Neural crest cell (in vitro differentiated cells): ENCODE data around the gene MRPS10. TPM values are rescaled to one million over a fixed set of nuclear protein-coding genes. Genes with fewer than 3 reads are reported as not detected.
"Not testable (repeated sequence)": the region's sequence is repeated elsewhere in the genome, so short reads cannot be mapped to it uniquely, and the experiment has no call there.

Source experiments
- DNase-seq: peaks from one replicate; pipeline ENCODE4 v3.0.0; 2021; ENCODE audit warnings: low read depth, mixed read lengths, low spot score
- H3K27ac Mint-ChIP-seq: one replicate; pipeline ENCODE4 v1.8.0; 2021; ENCODE audit warnings: mild to moderate bottlenecking, mixed read lengths; ENCODE audit not compliant: unreplicated experiment
- H3K27me3 Mint-ChIP-seq: 2 replicates; pipeline ENCODE4 v1.8.0; 2021; ENCODE audit warnings: low read depth, mild to moderate bottlenecking, mixed read lengths
- H3K36me3 Mint-ChIP-seq: 2 replicates; pipeline ENCODE4 v1.8.0; 2021; ENCODE audit warnings: low read depth, mild to moderate bottlenecking, mixed read lengths
- H3K4me1 Mint-ChIP-seq: 2 replicates; pipeline ENCODE4 v1.8.0; 2021; ENCODE audit warnings: mixed read lengths
- H3K4me3 Mint-ChIP-seq: one replicate; pipeline ENCODE4 v1.8.0; 2021; ENCODE audit warnings: mild to moderate bottlenecking, mixed read lengths
- H3K9me3 Mint-ChIP-seq: 2 replicates; pipeline ENCODE4 v1.8.0; 2021; ENCODE audit warnings: mixed read lengths
- CTCF ChIP-seq: fragments of 200-600 bp; sonication (generic); conservative IDR thresholded peaks from 2 replicates; pipeline ENCODE4 v1.5.0; 2021; ENCODE audit warnings: antibody characterized with exemption, mild to moderate bottlenecking
- total RNA-seq: library from RNA; stranded (reverse); gene quantifications from 2 replicates; pipeline ENCODE4 v1.2.1, GENCODE V29; 2021

MRPS10 gene
- total RNA-seq, 1 donor from 2014 or later, result 29.0 TPM

DNA sequence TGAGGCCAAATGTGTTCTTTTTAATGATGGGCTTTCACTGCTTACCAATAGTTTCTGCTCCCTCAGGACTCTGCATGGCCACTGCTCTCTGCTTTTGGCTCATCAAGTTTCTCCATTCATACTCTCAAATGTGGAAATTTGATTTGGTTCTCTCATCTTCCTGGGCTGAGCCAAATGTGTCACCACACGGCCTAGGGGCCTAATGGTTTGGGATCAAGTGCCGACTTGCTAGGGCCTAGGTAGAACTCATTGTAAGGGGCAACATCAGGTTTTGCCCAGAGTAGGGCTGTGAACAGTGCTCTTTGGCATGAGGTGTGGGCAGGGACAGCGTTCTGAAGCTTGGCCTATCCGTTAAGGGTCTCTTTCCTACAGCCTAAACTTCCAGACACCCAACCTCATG lies 3.9 kb upstream of the MRPS10 start:
- no peak for TF ChIP-seq CTCF
- peaks cover 10% of the 10 kb centered on the region for H3K4me1 Mint-ChIP-seq
- no peaks in the 10 kb centered on the region for H3K9me3 Mint-ChIP-seq
- H3K27ac Mint-ChIP-seq, result no peak overlapping the region
- peaks cover 4% of the 10 kb centered on the region for H3K36me3 Mint-ChIP-seq
- peak overlapping the region; percentile 10 for H3K4me3 Mint-ChIP-seq
- no peaks in the 10 kb centered on the region for H3K27me3 Mint-ChIP-seq
- DNase-seq, result no peak

GRCh38 chr6:42220807-42221206 lies 3.1 kb upstream of the MRPS10 start:
- Mint-ChIP-seq H3K27me3 (no peaks in the 10 kb centered on the region), H3K27ac (no peak overlapping the region), H3K9me3 (no peaks in the 10 kb centered on the region), H3K4me1 (peaks cover 12% of the 10 kb centered on the region), H3K36me3 (peaks cover 4% of the 10 kb centered on the region), H3K4me3 (peak overlapping the region; percentile 15)
- DNase-seq, result no peak
- TF ChIP-seq CTCF, result no peak

- H3K36me3 Mint-ChIP-seq, result peaks cover 4% of the 10 kb centered on the region
- no peaks in the 10 kb centered on the region for H3K27me3 Mint-ChIP-seq
Measured at GRCh38 chr6:42217157-42217518, 523 bp downstream of the MRPS10 start.

GRCh38 chr6:42216495-42216894 lies 1.2 kb downstream of the MRPS10 start:
- H3K9me3 Mint-ChIP-seq, H3K27ac Mint-ChIP-seq, DNase-seq, H3K36me3 Mint-ChIP-seq, H3K27me3 Mint-ChIP-seq: not testable (repeated sequence)
- peaks cover 16% of the 10 kb centered on the region for H3K4me1 Mint-ChIP-seq
- peak overlapping the region; percentile 82 for H3K4me3 Mint-ChIP-seq

More at GRCh38 chr6:42217157-42217518, 523 bp downstream of the MRPS10 start:
- peak overlapping the region; percentile 98 for H3K4me3 Mint-ChIP-seq
- peak; percentile 12 for TF ChIP-seq CTCF
- no peaks in the 10 kb centered on the region for H3K9me3 Mint-ChIP-seq
- DNase-seq, result no peak
- peak overlapping the region; percentile 99 for H3K27ac Mint-ChIP-seq
- peaks cover 16% of the 10 kb centered on the region for H3K4me1 Mint-ChIP-seq

DNA sequence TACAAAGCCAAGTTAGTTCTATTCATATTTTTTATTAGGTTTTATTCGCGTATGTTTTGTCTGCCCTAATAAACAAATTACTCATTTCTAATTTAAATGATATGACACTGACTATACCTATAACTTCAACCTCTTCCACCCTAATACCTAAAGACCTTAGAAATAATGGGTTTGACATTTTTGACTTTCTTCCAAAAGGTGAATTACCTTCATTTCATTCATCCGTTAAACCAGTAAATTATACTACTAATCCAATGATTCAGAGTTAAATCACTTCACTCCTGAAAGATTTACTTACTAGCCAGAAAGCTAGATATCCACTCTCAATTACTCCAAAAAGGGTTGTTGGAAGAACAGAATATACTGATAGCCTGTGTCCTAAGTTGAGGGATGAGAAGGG lies 5.2 kb downstream of the MRPS10 start:
- no peak for TF ChIP-seq CTCF
- H3K9me3 Mint-ChIP-seq, result no peaks in the 10 kb centered on the region
- no peaks in the 10 kb centered on the region for H3K27me3 Mint-ChIP-seq
- DNase-seq, result no peak
- peaks cover 12% of the 10 kb centered on the region for H3K4me1 Mint-ChIP-seq
- no peak overlapping the region for H3K27ac Mint-ChIP-seq
- peaks cover under 1% of the 10 kb centered on the region for H3K36me3 Mint-ChIP-seq
- no peak overlapping the region for H3K4me3 Mint-ChIP-seq

GRCh38 chr6:42211726-42212125 lies 5.9 kb downstream of the MRPS10 start:
- no peaks in the 10 kb centered on the region for H3K36me3 Mint-ChIP-seq
- H3K4me1 Mint-ChIP-seq, result peaks cover 8% of the 10 kb centered on the region
- TF ChIP-seq CTCF, result no peak
- H3K4me3 Mint-ChIP-seq, result no peak overlapping the region
- H3K27me3 Mint-ChIP-seq, result no peaks in the 10 kb centered on the region
- DNase-seq, result no peak
- H3K27ac Mint-ChIP-seq, result no peak overlapping the region
- no peaks in the 10 kb centered on the region for H3K9me3 Mint-ChIP-seq
